Prostate gland (tissue), 2 donors: ENCODE results near the gene TRPM3.

Experiments
- POLR2A ChIP-seq: fragments of 450-650 bp; IDR thresholded peaks from one replicate; pipeline ENCODE4 v1.6.1; 2016; ENCODE audit warnings: antibody characterized with exemption, mild to moderate bottlenecking
- POLR2AphosphoS5 ChIP-seq: sonication (generic); formaldehyde crosslinking; IDR thresholded peaks from one replicate; pipeline ENCODE4 v1.6.1; 2017; ENCODE audit warnings: antibody characterized with exemption
- TF ChIP-seq, protein P1 (sequence below), 4 experiments: fragments of 200-600 bp in 2 of 4; fragments of 450-650 bp in 2 of 4; sonication (generic) in 2 of 4; IDR thresholded peaks; 1 replicate in 3 of 4; 2 replicates in 1 of 4; pipeline ENCODE4 v1.5.1; 2016 to 2019; ENCODE audit warnings: antibody characterized with exemption in 4 of 4, mild to moderate bottlenecking in 2 of 4, moderate library complexity in 2 of 4

DNA sequence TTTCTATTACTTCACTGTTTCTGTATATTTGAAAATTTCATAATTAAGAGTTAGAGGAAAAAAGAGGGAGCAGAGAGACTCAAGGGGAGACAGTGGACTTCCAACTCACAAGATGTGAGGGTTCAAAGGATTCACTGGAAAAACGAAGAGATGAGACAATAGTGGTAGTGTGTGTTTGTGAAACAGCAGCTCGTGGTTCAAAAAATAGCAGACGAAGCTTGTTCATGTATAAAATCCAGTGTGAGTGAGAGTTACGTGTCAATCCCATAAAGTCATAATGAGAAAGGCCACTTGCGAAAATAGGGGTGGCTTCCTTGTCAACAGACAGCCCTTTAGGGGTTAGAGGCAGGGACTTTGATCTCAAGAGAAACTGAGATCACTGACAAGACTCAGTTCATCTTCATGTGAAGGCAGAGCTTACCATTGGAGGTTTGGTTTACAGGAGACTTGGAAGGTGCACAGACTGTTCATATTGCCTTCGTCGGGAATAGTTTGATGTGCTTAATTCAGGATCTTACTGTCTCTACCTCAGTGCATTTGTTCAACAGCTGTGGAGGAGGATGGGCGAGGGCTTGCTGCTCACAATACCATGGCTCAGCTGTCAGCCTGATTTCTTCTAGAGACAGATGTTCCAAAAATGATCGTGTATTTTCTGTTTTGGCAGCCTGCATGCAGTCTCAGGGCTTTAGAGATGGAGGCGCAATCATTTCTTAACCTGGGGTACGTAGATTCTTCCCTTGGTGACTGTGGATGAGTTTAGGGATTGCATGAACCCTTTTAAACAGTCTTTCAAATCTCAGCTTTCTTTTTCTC, 601.3 kb downstream of the TRPM3 start:
- TF ChIP-seq, protein P1, sequence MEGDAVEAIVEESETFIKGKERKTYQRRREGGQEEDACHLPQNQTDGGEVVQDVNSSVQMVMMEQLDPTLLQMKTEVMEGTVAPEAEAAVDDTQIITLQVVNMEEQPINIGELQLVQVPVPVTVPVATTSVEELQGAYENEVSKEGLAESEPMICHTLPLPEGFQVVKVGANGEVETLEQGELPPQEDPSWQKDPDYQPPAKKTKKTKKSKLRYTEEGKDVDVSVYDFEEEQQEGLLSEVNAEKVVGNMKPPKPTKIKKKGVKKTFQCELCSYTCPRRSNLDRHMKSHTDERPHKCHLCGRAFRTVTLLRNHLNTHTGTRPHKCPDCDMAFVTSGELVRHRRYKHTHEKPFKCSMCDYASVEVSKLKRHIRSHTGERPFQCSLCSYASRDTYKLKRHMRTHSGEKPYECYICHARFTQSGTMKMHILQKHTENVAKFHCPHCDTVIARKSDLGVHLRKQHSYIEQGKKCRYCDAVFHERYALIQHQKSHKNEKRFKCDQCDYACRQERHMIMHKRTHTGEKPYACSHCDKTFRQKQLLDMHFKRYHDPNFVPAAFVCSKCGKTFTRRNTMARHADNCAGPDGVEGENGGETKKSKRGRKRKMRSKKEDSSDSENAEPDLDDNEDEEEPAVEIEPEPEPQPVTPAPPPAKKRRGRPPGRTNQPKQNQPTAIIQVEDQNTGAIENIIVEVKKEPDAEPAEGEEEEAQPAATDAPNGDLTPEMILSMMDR (IDR thresholded peaks at IDR 0.05): no peak
- TF ChIP-seq POLR2A: no peak
- no peak for TF ChIP-seq POLR2AphosphoS5
